Right cardiac atrium (tissue), 5 donors: ENCODE results near the gene TMEM59L. TPM values are rescaled to one million over a fixed set of nuclear protein-coding genes. Genes with fewer than 3 reads are reported as not detected.
"Not testable (repeated sequence)": the region's sequence is repeated elsewhere in the genome, so short reads cannot be mapped to it uniquely, and the experiment has no call there.

Source experiments
- ATAC-seq, 2 donors: fragments of 200-7000 bp; cut with Tn5 transposase; one replicate each; pipeline versions ENCODE4 v1.8.0 to v1.9.1; 2020; ENCODE audit warnings: moderate library complexity in 2 of 2, mild to moderate bottlenecking in 1 of 2
- DNase-seq, 3 donors: peaks; one replicate each; pipeline ENCODE4 v3.0.0-alpha.2; 2020
- H3K27ac ChIP-seq: one replicate; pipeline ENCODE4 v1.5.1; 2013; ENCODE audit warnings: mild to moderate bottlenecking, low read length, control low read depth, moderate library complexity
- H3K27me3 ChIP-seq: one replicate; pipeline ENCODE4 v1.6.1; 2013; ENCODE audit not compliant: control insufficient read depth, insufficient read depth
- H3K4me1 ChIP-seq: one replicate; pipeline ENCODE4 v1.6.1; 2013; ENCODE audit warnings: low read length; ENCODE audit not compliant: control insufficient read depth, insufficient read depth
- H3K4me3 ChIP-seq: one replicate; pipeline ENCODE4 v1.5.1; 2013; ENCODE audit warnings: low read length, control low read depth
- H3K9me3 ChIP-seq: one replicate; pipeline ENCODE4 v1.6.1; 2013; ENCODE audit warnings: low read length; ENCODE audit not compliant: control insufficient read depth
- WGBS: extraction: QIAGEN DNeasy Blood & Tissue Kit; methylation state at CpG from one replicate; pipeline ENCODE4 v1.1.7; 2013; 5-methylcytosine and 5-hydroxymethylcytosine counted together
- intact Hi-C, 4 donors: fragments of 100-400 bp; cut with DNase I; formaldehyde crosslinking; loops; one replicate each; pipeline versions ENCODE4 v1.11.0 to v1.14.0; 2022 to 2023
- polyA plus RNA-seq: library from polyadenylated mRNA; stranded (reverse); fragments of 200-250 nt; gene quantifications from one replicate; pipeline ENCODE4 v1.2.3, GENCODE V29; 2013
- total RNA-seq, 4 donors: library from RNA; stranded (reverse); fragmentation: NEBNext Ultra II Directional; extraction: Animal tissue kit (Norgen Biotek cat#: 25700); gene quantifications; one replicate each; pipeline ENCODE4 v1.2.1, GENCODE V29; 2021
- donor health status: healthy with polysubstance abuse.
- donor health status: DM: no; HTN: yes; CAD: no.
- donor health status: DM: no; HTN: no; CAD: no.
- donor health status: DM: no; HTN: yes; CAD: no; lungs with severe emphysema.
- donor health status: DM: yes; HTN: yes; CAD: no.

The TMEM59L gene
- total and polyA plus RNA-seq, 5 donors = 2.2 to 5.9 (median 4.7) TPM

GRCh38 chr19:18587561-18587960, 25.1 kb upstream of the TMEM59L start:
- 92% methylated on average over 12 of the region's 12 CpGs for WGBS
- ATAC-seq (no peak), DNase-seq (peak in 1 of 3 donors; percentile 19)
- Histone ChIP-seq H3K4me1 (peaks cover 5% of the 10 kb centered on the region), H3K27ac (no peak overlapping the region), H3K27me3 (no peaks in the 10 kb centered on the region), H3K4me3 (no peak overlapping the region), H3K9me3 (no peaks in the 10 kb centered on the region)
- intact Hi-C loops = loop anchor here in 2 of 4 donors (5.0 to 10.0 kb wide), 2 partner anchors 123 to 260 kb away; no protein-coding TSS in a partner anchor

- peak in 1 of 3 donors; percentile 14 for DNase-seq
- no peak for ATAC-seq
- Histone ChIP-seq H3K4me1 (peaks cover 5% of the 10 kb centered on the region), H3K27ac (peak overlapping the region; percentile 76), H3K4me3 (peak overlapping the region; percentile 51), H3K27me3 (no peaks in the 10 kb centered on the region), H3K9me3 (no peaks in the 10 kb centered on the region)
- WGBS = 24% methylated on average over 16 of the region's 16 CpGs
- intact Hi-C loops = loop anchor here in 2 of 4 donors (5.0 to 10.0 kb wide), 2 partner anchors 123 to 259 kb away; no protein-coding TSS in a partner anchor
Measured at GRCh38 chr19:18587962-18588610, 24.6 kb upstream of the TMEM59L start.

- H3K4me1 ChIP-seq = peaks cover 5% of the 10 kb centered on the region
- H3K4me3 ChIP-seq = peak within 1 kb of the TSS; percentile 51
- no peaks in the 10 kb centered on the region for H3K27me3 ChIP-seq
- under 1% methylated on average over 72 of the region's 72 CpGs for WGBS
- peak; percentile 93 for ATAC-seq
- no peaks in the 10 kb centered on the region for H3K9me3 ChIP-seq
- H3K27ac ChIP-seq = peak within 1 kb of the TSS; percentile 76
- intact Hi-C loops = loop anchor here in 2 of 4 donors (5.0 to 10.0 kb wide), 2 partner anchors 124 to 259 kb away; no protein-coding TSS in a partner anchor
- DNase-seq = peak; percentile 90 to 96 (median 96)
Measured at GRCh38 chr19:18588611-18589379, 23.9 kb upstream of the TMEM59L start, which contains the start of gene REX1BD. Gene REX1BD, plus strand, starts transcription at chr19:18588798. Its CDS starts 4 bp downstream, at chr19:18588802.

GRCh38 chr19:18589380-18590272, 23.0 kb upstream of the TMEM59L start:
- H3K9me3 ChIP-seq = no peaks in the 10 kb centered on the region
- DNase-seq (peak; percentile 75 to 88 (median 87)), ATAC-seq (peak; percentile 68 to 70)
- intact Hi-C loops = loop anchor here (5.0 to 10.0 kb wide), 3 partner anchors 85 to 258 kb away; no protein-coding TSS in a partner anchor
- peak overlapping the region; percentile 76 for H3K27ac ChIP-seq
- H3K4me3 ChIP-seq = peak overlapping the region; percentile 51
- peaks cover 5% of the 10 kb centered on the region for H3K4me1 ChIP-seq
- WGBS = 10% methylated on average over 52 of the region's 52 CpGs
- no peaks in the 10 kb centered on the region for H3K27me3 ChIP-seq

- Histone ChIP-seq H3K9me3 (no peaks in the 10 kb centered on the region), H3K27me3 (no peaks in the 10 kb centered on the region), H3K4me1 (peaks cover 5% of the 10 kb centered on the region), H3K27ac (no peak overlapping the region), H3K4me3 (no peak overlapping the region)
- 75% methylated on average over 40 of the region's 40 CpGs for WGBS
- intact Hi-C loops = loop anchor here (5.0 to 10.0 kb wide), 2 partner anchors 84 to 257 kb away; no protein-coding TSS in a partner anchor
- DNase-seq (peak in 2 of 3 donors; percentile 76 to 78), ATAC-seq (no peak)
Measured at GRCh38 chr19:18590273-18591272, 22.1 kb upstream of the TMEM59L start.

GRCh38 chr19:18591735-18592385, 20.8 kb upstream of the TMEM59L start:
- DNase-seq (peak in 1 of 3 donors; percentile 41), ATAC-seq (no peak)
- Histone ChIP-seq H3K9me3 (no peaks in the 10 kb centered on the region), H3K27ac (no peak overlapping the region), H3K4me1 (peaks cover 5% of the 10 kb centered on the region), H3K4me3 (no peak overlapping the region), H3K27me3 (no peaks in the 10 kb centered on the region)
- 92% methylated on average over 22 of the region's 22 CpGs for WGBS
- intact Hi-C loops = loop anchor here (5.0 to 10.0 kb wide), 2 partner anchors 83 to 255 kb away; no protein-coding TSS in a partner anchor

- H3K4me1 ChIP-seq, H3K27ac ChIP-seq, H3K27me3 ChIP-seq, ATAC-seq, H3K4me3 ChIP-seq, H3K9me3 ChIP-seq: not testable (repeated sequence)
- intact Hi-C loops = loop anchor here (5.0 to 10.0 kb wide), 2 partner anchors 82 to 255 kb away; no protein-coding TSS in a partner anchor
- DNase-seq = peak in 1 of 3 donors; percentile 33
- WGBS = 80% methylated on average over 5 of the region's 5 CpGs
Measured at GRCh38 chr19:18592732-18593131, 19.9 kb upstream of the TMEM59L start.

GRCh38 chr19:18593367-18594095, 19.1 kb upstream of the TMEM59L start:
- intact Hi-C loops = loop anchor here (5.0 to 10.0 kb wide), 2 partner anchors 81 to 254 kb away; no protein-coding TSS in a partner anchor
- H3K9me3 ChIP-seq = no peaks in the 10 kb centered on the region
- ATAC-seq = no peak
- H3K27me3 ChIP-seq = no peaks in the 10 kb centered on the region
- 32% methylated on average over 25 of the region's 25 CpGs for WGBS
- no peak overlapping the region for H3K4me3 ChIP-seq
- DNase-seq = peak in 2 of 3 donors; percentile 69 to 72
- H3K27ac ChIP-seq = no peak overlapping the region
- peaks cover 2% of the 10 kb centered on the region for H3K4me1 ChIP-seq
